Prostate gland (tissue), 2 donors: ENCODE data around the gene UGT2B10. TPM values are rescaled to one million over a fixed set of nuclear protein-coding genes. Genes with fewer than 3 reads are reported as not detected.
"Not testable (repeated sequence)": the region's sequence is repeated elsewhere in the genome, so short reads cannot be mapped to it uniquely, and the experiment has no call there.

ENCODE experiments used
- DNase-seq: peaks from one replicate; pipeline ENCODE4 v3.0.0-alpha.2; 2019; ENCODE audit warnings: low spot score
- H3K27ac ChIP-seq, 2 donors: fragments of 200-600 bp; sonication (generic); 2 replicates each; pipeline ENCODE4 v1.5.1; 2017 to 2019
- H3K27me3 ChIP-seq: fragments of 200-600 bp; sonication (generic); replicated peaks from 2 replicates; pipeline ENCODE4 v1.5.1; 2019; ENCODE audit not compliant: insufficient read depth
- H3K36me3 ChIP-seq, 2 donors: fragments of 200-600 bp; sonication (generic); 1 replicate in 1 of 2; 2 replicates in 1 of 2; pipeline versions ENCODE4 v1.5.1 to v1.8.1; 2017 to 2019
- H3K4me1 ChIP-seq: fragments of 200-600 bp; sonication (generic); replicated peaks from 2 replicates; pipeline ENCODE4 v1.5.1; 2019
- H3K4me3 ChIP-seq, 2 donors: fragments of 200-600 bp; sonication (generic); 2 replicates each; pipeline ENCODE4 v1.5.1; 2017 to 2019
- H3K9me3 ChIP-seq: fragments of 200-600 bp; sonication (generic); 2 replicates; pipeline ENCODE4 v1.5.1; 2017
- POLR2A ChIP-seq: fragments of 450-650 bp; IDR thresholded peaks from one replicate; pipeline ENCODE4 v1.6.1; 2016; ENCODE audit warnings: antibody characterized with exemption, mild to moderate bottlenecking
- POLR2AphosphoS5 ChIP-seq: sonication (generic); formaldehyde crosslinking; IDR thresholded peaks from one replicate; pipeline ENCODE4 v1.6.1; 2017; ENCODE audit warnings: antibody characterized with exemption
- WGBS: methylation state at CpG from one replicate; pipeline ENCODE4 v1.1.5; 2018; 5-methylcytosine and 5-hydroxymethylcytosine counted together
- intact Hi-C: fragments of 100-400 bp; cut with DNase I; formaldehyde crosslinking; loops from one replicate; pipeline ENCODE4 v1.14.2; 2022
- total RNA-seq, 2 donors: library from RNA; depleted of rRNA; stranded (reverse); fragments of >200 nt; gene quantifications; one replicate each; pipeline ENCODE4 v1.1.0, GENCODE V29; 2016
- TF ChIP-seq, protein P1 (sequence below), 4 experiments: fragments of 200-600 bp in 2 of 4; fragments of 450-650 bp in 2 of 4; sonication (generic) in 2 of 4; IDR thresholded peaks; 1 replicate in 3 of 4; 2 replicates in 1 of 4; pipeline ENCODE4 v1.5.1; 2016 to 2019; ENCODE audit warnings: antibody characterized with exemption in 4 of 4, mild to moderate bottlenecking in 2 of 4, moderate library complexity in 2 of 4

The UGT2B10 gene
- total RNA-seq, 2 donors from 2014 or later = not detected

DNA sequence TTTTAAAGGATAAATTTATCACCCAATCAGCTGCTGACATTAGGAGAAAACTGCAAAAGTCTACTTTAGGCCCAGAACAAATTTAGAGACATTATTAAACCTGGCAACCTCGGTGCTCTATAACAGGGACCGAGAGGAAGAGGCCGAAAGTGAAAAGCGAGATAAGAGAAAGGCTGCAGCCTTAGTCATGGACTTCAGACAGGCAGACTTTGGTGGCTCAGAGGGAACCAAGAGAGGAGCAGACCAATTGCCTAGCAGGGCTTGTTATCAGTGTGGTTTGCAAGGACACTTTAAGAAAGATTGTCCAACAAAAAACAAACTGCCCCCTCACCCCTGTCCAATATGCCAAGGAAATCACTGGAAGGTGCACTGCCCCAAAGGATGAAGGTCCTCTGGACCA is 12.8 kb upstream of the UGT2B10 start:
- H3K4me1 ChIP-seq = no peaks in the 10 kb centered on the region
- H3K4me3 ChIP-seq = no peak overlapping the region
- intact Hi-C loops = no loop called here
- H3K36me3 ChIP-seq = no peaks in the 10 kb centered on the region
- H3K27me3 ChIP-seq = no peaks in the 10 kb centered on the region
- TF ChIP-seq POLR2AphosphoS5 (no peak), POLR2A (no peak)
- TF ChIP-seq, protein P1, sequence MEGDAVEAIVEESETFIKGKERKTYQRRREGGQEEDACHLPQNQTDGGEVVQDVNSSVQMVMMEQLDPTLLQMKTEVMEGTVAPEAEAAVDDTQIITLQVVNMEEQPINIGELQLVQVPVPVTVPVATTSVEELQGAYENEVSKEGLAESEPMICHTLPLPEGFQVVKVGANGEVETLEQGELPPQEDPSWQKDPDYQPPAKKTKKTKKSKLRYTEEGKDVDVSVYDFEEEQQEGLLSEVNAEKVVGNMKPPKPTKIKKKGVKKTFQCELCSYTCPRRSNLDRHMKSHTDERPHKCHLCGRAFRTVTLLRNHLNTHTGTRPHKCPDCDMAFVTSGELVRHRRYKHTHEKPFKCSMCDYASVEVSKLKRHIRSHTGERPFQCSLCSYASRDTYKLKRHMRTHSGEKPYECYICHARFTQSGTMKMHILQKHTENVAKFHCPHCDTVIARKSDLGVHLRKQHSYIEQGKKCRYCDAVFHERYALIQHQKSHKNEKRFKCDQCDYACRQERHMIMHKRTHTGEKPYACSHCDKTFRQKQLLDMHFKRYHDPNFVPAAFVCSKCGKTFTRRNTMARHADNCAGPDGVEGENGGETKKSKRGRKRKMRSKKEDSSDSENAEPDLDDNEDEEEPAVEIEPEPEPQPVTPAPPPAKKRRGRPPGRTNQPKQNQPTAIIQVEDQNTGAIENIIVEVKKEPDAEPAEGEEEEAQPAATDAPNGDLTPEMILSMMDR (IDR thresholded peaks at IDR 0.05) = no peak
- 98% methylated on average over 4 of the region's 4 CpGs for WGBS
- H3K27ac ChIP-seq = no peak overlapping the region
- H3K9me3 ChIP-seq = no peaks in the 10 kb centered on the region
- no peak for DNase-seq

DNA sequence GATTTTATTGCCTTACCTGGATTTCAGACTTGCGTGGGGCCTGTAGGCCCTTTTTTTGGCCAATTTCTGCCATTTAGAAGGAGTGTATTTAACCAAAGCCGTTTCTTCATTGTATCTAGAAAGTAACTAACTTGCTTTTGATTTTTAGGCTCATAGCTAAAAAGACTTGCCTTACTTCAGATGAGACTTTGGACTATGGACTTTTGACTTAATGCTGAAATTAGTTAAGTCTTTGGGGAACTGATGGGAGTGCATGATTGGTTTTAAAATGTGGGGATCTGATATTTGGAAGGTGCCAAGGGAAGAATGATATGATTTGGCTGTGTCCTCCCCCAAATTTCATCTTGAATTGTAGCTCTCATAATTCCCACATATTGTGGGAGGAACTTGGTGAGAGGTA is 7.7 kb upstream of the UGT2B10 start:
- no peak for DNase-seq
- Histone ChIP-seq H3K27ac (no peak overlapping the region), H3K4me3 (no peak overlapping the region), H3K36me3 (no peaks in the 10 kb centered on the region), H3K9me3 (no peaks in the 10 kb centered on the region), H3K4me1 (no peaks in the 10 kb centered on the region), H3K27me3 (no peaks in the 10 kb centered on the region)
- 47% methylated on average over 2 of the region's 2 CpGs for WGBS
- intact Hi-C loops = no loop called here
- TF ChIP-seq, protein P1 (IDR thresholded peaks at IDR 0.05) = no peak
- TF ChIP-seq POLR2A (no peak), POLR2AphosphoS5 (no peak)

DNA sequence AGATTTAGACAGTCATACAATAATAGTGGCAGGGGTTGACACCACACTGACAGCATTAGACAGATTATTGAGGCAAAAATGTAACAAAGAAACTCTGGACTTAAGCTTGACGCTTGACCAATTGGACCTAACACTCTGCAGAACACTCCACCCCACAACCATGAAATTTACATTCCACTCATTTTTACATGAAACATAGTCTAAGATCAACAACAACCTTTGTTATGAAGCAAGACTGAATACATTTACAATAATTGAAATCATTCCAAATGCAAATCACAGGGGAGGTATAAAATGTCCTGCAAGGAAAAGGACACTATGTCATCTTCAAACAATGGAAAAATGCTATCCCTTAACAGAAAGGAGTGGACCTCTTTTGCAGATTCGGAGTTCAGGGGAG is 4.9 kb upstream of the UGT2B10 start:
- H3K27me3 ChIP-seq = no peaks in the 10 kb centered on the region
- H3K27ac ChIP-seq = no peak overlapping the region
- no peaks in the 10 kb centered on the region for H3K36me3 ChIP-seq
- no peaks in the 10 kb centered on the region for H3K4me1 ChIP-seq
- H3K9me3 ChIP-seq = no peaks in the 10 kb centered on the region
- no peak for DNase-seq
- no peak overlapping the region for H3K4me3 ChIP-seq
- 92% methylated on average over 2 of the region's 2 CpGs for WGBS
- intact Hi-C loops = no loop called here
- no peak for TF ChIP-seq POLR2AphosphoS5

DNA sequence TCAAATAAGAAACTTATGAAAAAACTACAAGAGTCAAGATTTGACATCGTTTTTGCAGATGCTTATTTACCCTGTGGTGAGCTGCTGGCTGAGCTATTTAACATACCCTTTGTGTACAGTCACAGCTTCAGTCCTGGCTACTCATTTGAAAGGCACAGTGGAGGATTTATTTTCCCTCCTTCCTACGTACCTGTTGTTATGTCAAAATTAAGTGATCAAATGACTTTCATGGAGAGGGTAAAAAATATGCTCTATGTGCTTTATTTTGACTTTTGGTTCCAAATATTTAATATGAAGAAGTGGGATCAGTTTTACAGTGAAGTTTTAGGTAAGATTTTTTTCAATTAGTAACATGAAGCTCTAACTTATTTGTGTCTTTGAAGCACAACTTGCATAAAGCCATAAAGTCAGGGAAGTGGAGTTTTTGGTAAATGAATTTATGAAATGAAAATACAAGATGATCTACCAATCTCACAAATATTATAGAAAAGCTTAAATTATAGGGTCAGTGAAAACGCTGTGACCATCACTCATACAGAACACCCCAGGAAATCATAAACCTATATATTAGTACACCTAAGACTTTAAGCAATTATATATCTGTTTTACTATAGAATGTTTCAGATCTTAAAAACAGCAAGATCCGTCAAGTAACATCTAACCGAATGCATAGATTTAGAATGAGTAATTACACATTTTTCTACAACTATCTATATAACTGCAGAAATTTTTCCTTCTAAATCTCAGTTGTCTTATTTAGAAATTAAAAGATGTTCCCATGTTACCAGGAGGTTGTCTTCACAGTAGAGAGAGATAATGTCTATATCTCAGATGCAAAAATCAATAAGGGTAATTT is 844 bp downstream of the UGT2B10 start:
- H3K4me3 ChIP-seq, H3K27ac ChIP-seq, intact Hi-C loops, DNase-seq, H3K36me3 ChIP-seq, H3K4me1 ChIP-seq, H3K27me3 ChIP-seq, H3K9me3 ChIP-seq: not testable (repeated sequence)
- WGBS = 62% methylated on average over 5 of the region's 5 CpGs

DNA sequence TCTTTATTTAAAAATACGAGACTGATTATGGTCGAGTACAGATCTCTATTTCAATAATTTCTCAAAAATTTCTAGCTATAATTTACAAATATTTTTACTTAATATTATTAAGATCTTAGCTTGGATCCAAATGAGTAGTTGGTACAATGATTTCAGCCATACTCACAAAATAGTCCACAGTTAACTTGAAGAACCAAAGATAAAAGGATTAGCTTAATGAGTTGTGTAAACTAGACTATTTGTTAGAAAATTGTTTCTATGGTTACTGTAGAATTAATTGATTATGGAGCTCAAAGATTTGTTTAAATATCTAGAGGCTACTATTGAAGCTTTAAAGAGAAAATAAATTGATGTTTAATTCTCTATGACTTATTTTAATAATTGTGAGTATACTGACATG is 1.6 kb downstream of the UGT2B10 start:
- Histone ChIP-seq H3K27me3 (no peaks in the 10 kb centered on the region), H3K9me3 (no peaks in the 10 kb centered on the region), H3K4me3 (no peak overlapping the region), H3K36me3 (no peaks in the 10 kb centered on the region), H3K4me1 (no peaks in the 10 kb centered on the region), H3K27ac (no peak overlapping the region)
- TF ChIP-seq POLR2A (no peak), POLR2AphosphoS5 (no peak)
- TF ChIP-seq, protein P1 (IDR thresholded peaks at IDR 0.05) = no peak
- intact Hi-C loops = no loop called here
- DNase-seq = no peak
- WGBS = 95% methylated on average over 2 of the region's 2 CpGs

DNA sequence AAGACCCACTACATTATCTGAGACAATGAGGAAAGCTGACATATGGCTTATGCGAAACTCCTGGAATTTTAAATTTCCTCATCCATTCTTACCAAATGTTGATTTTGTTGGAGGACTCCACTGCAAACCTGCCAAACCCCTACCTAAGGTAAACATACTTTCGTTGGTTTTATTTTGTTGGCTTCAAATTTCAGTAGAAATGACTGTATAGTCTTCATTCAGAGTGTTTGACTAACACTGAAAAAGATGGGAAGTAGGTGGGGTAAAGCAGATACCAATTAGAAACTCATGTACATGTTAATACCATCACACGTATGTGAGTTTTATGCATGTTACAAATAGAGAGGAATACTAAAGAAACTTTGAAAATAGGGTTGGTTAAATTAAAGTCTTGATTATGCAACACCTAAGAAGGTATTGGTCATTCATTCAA is 2.3 kb downstream of the UGT2B10 start:
- intact Hi-C loops = not testable (repeated sequence)

More for the DNA sequence above, 2.3 kb downstream of the UGT2B10 start:
- DNase-seq, H3K27ac ChIP-seq, H3K9me3 ChIP-seq, H3K36me3 ChIP-seq, H3K4me3 ChIP-seq, H3K4me1 ChIP-seq, H3K27me3 ChIP-seq: not testable (repeated sequence)
- WGBS = 52% methylated on average over 3 of the region's 3 CpGs
